HG03575 (cell line): ENCODE results near the gene SLC7A7.
"Not testable (repeated sequence)": the region's sequence is repeated elsewhere in the genome, so short reads cannot be mapped to it uniquely, and the experiment has no call there.

Experiments used
- ATAC-seq: cut with Tn5 transposase; IDR thresholded peaks from one replicate; pipeline ENCODE4 v1.9.1; 2021; ENCODE audit not compliant: unreplicated experiment, insufficient number of reproducible peaks, low FRiP score; ENCODE audit errors: extremely low read depth

The SLC7A7 gene

GRCh38 chr14:22824711-22825359 lies 9.6 kb upstream of the SLC7A7 start:
- no peak for ATAC-seq

GRCh38 chr14:22822571-22823098 lies 7.4 kb upstream of the SLC7A7 start:
- ATAC-seq, result no peak

- ATAC-seq, result no peak
These were observed 6.9 kb upstream of the SLC7A7 start for GRCh38 chr14:22822016-22822570.

- ATAC-seq, result no peak
These were observed 6.2 kb upstream of the SLC7A7 start for GRCh38 chr14:22821193-22822015.

GRCh38 chr14:22820731-22821130 lies 5.5 kb upstream of the SLC7A7 start:
- no peak for ATAC-seq

DNA sequence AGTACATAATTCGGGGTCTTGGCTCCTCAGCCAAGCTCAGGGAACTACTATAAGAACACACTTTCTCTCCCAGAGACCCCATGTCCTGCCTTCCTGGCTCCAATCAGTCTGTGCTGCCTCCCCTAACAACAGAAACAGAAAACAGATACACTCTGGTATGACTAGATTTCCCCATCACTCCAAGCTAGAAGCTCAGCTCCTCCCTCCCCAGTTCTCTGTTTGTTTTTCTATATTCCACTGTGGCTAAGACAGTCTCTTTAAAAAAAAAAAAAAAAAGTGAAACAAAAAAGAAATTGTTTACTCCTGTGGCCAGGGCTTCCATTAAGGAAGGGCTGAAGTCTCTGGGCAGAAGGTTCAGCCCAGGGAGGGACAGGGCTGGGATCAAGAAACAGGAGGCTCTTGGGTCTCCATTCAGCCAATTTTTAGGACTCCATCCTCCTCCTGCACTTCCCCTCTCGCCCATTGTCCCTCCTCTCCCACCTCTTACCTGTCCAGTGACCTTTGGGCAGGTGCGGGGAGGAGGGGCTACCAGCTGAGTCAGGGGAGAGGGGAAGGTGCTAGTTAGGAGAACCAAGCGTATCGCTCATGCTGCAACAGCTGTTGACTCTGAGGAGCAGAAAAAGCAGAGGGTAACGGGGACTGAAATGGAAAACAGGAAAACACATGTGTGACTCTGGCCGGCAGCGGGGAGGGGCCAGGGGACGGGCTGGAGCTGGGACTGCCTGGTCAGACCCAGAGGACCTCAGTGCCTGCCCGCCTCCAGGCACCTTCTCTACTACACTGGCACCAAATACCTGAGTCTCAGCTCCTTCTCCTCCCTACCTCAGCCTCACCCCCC lies 4.1 kb upstream of the SLC7A7 start:
- ATAC-seq, result no peak

DNA sequence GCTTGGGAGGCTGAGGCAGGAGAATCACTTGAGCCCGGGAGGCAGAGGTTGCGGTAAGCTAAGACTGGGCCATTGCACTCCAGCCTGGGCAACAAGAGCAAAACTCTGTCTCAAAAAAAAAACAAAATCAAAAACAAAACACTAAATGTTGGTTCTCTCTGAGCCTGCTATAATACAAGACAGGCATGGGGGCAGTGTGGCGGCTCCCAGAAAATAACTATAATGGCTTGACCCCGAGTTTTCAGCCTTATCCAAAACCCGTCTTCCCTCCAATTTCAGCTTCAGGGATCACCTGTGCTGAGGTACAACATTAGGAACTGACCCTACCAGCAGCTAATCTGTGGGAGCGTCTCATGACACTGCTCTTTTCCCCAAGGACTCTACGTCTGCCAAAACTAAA lies 862 bp downstream of the SLC7A7 start:
- ATAC-seq, result no peak

DNA sequence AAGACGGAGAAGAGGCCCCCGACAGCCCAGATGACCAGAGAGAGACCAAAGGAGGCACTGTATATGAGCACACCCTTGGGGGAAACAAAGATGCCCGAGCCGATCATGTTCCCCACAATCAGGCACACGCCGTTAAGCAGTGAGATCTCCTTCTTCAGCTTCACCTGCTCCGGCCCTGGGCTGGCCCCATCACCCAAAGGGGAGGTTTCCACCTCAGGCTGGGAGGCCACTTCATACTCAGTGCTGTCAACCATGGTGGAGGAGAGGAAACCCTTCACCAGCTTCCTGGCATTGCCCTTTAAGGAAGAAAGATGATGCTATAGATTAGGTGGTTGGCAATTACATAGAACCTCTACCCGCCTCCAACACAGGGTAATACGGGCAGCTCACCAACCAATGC lies 2.1 kb downstream of the SLC7A7 start:
- no peak for ATAC-seq

GRCh38 chr14:22812744-22813143 lies 2.5 kb downstream of the SLC7A7 start:
- no peak for ATAC-seq

DNA sequence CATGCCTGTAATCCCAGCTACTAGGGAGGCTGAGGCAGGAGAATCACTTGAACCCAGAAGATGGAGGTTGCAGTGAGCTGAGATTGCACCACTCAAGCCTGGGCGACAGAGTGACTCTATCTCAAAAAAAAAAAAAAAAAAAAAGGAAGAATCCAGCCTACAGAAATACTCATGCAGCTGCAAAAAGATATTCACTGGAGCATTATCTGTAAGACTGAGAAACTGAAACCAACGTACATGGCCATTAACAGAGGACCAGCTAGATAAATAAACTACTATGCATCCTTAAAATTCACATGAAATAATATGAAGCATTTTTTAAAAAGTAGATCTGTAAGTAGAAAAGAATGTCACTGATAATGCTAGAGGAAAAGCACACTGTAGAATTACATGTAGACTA lies 3.5 kb downstream of the SLC7A7 start:
- no peak for ATAC-seq

GRCh38 chr14:22808388-22809209 lies 6.6 kb downstream of the SLC7A7 start:
- ATAC-seq, result no peak

DNA sequence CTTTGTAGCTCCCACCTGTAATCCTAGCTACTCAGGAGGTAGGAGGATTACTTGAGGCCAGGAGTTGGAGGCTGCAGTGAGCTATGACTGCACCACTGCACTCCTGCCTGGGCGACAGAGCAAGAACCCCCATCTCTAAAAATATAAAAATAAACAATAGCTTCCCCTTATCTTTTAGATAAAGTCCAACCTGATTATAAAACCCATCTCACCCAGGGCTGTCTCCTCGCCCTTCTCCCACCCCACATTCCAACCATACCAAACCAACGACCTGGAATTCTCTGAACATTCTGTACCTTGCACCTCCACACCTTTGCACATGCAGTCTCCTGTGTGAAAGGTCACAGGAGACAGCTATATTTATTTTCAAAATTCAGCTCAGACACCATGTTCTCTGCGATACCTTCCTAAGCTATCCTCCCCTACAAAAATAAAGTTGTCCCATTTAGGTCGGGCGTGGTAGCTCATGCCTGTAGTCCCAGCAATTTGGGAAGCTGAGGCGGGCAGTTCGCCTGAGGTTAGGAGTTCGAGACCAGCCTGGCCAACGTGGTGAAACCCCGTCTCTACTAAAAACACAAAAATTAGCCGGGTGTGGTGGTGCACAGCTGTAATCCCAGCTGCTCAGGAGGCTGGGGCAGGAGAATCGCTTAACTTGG lies 7.7 kb downstream of the SLC7A7 start:
- ATAC-seq, result no peak

DNA sequence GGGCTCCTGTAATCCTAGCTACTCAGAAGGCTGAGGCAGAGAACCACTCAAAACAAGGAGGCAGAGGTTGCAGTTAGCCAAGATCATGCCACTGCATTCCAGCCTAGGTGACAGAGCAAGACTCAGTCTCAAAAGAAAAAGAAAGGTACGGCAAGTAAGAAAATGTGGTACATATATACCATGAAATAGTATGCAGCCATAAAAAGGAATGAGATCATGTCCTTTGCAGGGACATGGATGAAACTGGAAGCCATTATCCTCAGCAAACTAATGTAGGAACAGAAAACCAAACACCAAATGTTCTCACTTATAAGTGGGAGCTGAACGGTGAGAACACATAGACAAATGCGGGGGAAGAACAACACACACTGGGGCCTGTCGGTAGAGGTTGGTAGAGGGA lies 10.0 kb downstream of the SLC7A7 start:
- ATAC-seq, result not testable (repeated sequence)

- ATAC-seq, result no peak
These were observed 11.6 kb downstream of the SLC7A7 start for GRCh38 chr14:22803687-22803974.

DNA sequence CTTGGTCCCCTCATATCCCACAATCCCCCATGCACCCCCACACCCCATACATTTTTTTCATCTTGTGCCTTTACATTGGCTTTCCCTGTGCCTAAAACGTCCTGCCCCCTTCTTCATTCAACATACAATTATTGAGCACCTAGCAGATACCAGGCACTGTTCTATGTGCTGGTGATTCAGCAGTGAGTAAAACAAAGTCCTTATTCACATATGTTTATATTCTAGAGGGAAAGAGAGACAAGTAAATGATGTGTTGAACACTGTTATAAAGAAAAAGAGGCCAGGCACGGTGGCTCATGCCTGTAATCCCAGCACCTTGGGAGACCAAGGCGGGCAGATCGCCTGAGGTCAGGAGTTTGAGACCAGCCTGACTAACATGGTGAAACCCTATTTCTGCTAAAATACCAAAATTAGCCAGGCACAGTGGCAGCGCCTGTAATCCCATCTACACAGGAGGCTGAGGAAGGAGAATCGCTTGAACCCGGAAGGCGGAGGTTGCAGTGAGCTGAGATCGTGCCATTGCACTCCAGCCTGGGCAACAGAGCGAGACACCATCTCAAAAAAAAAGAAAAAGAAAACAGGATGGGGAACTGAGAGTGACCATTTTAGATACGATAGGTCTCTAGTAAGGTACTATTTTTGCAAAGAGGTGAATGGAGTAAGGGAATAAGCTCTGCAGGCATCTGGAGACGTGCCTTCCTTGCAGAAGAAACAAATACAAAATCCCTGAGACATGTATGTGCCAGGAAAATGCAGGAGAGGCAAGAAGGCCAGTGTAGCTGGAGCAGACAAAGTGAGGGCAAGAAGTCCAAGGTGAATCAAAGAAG lies 12.2 kb downstream of the SLC7A7 start:
- ATAC-seq, result no peak

DNA sequence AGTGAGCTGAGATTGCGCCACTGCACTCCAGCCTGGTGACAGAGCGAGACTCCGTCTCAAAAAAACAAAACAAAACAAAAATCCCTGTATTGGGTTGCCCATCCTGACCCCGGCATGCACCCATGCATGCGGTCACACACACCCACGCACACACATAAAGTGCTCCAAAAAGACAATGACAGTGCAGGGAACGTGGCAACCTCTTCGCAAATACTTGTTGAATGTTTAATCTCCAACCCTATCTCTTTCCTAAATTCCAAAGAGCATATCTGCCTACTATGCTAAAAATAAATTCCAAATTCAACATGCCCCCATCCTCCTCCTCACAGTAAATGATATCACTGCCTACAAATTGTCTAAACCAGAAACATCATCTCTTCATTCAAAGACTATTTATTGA lies 13.5 kb downstream of the SLC7A7 start:
- ATAC-seq, result no peak

DNA sequence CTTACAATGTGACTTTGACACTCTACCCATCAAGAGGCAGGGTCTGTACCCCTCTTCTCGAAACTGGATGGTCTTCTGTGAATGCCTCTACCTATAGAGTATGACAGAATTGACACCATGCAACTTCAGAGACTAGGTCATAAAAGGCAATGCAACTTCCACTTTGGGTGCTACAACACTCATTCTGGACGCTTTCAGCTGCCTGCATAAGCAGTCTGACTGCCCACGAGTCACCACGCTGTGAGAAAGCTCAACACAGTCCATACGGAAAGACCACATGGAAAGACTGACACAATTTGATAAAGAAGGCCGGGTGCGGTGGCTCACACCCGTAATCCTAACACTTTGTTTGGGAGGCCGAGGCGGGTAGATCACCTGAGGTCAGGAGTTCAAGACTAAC lies 14.9 kb downstream of the SLC7A7 start:
- no peak for ATAC-seq
